A673 (cell line): ENCODE measurements around the gene CGB1. TPM values are rescaled to one million over a fixed set of nuclear protein-coding genes. Genes with fewer than 3 reads are reported as not detected.

Experiments used
- BruUV-seq: library from RNA; stranded (reverse); fragments of 400-500 nt; replicated peaks from 2 replicates; lab custom pipeline; 2021; lab: Mats Ljungman, UMichigan
- CTCF ChIA-PET: fragments of 300-600 bp; sonication (Branson Sonifier 250); formaldehyde crosslinking; loops from one replicate; lab custom pipeline; 2022; ENCODE audit warnings: antibody characterized with exemption; lab: Charles Lee
- POLR2A ChIA-PET: fragments of 300-600 bp; sonication (Branson Sonifier 250); formaldehyde crosslinking; loops from one replicate; lab custom pipeline; 2022; ENCODE audit warnings: antibody characterized with exemption; ENCODE audit not compliant: low non-redundant PET; lab: Charles Lee
- DNase-seq: peaks from one replicate; pipeline ENCODE4 v3.0.0-alpha.2; 2015; ENCODE audit warnings: low spot score
- H3K27ac ChIP-seq: fragments of 200-600 bp; sonication (generic); 2 replicates; pipeline ENCODE4 v1.5.1; 2016; ENCODE audit warnings: mixed run types, low read depth, mild to moderate bottlenecking, mixed read lengths, antibody characterized with exemption, low read length; ENCODE audit not compliant: poor library complexity, severe bottlenecking
- H3K27me3 ChIP-seq: fragments of 200-600 bp; sonication (generic); replicated peaks from 2 replicates; pipeline ENCODE4 v1.6.1; 2017; ENCODE audit warnings: mixed run types, low read depth, mild to moderate bottlenecking, mixed read lengths, antibody characterized with exemption, low read length; ENCODE audit not compliant: insufficient read depth, poor library complexity
- H3K36me3 ChIP-seq: fragments of 200-600 bp; sonication (generic); 2 replicates; pipeline ENCODE4 v1.6.1; 2016; ENCODE audit warnings: mixed run types, mild to moderate bottlenecking, mixed read lengths, antibody characterized with exemption, low read length; ENCODE audit not compliant: insufficient read depth, poor library complexity, severe bottlenecking
- H3K4me1 ChIP-seq: fragments of 200-600 bp; sonication (generic); 2 replicates; pipeline ENCODE4 v1.6.1; 2017; ENCODE audit warnings: mixed run types, mild to moderate bottlenecking, mixed read lengths, antibody characterized with exemption, low read length; ENCODE audit not compliant: insufficient read depth, poor library complexity, severe bottlenecking
- H3K4me3 ChIP-seq: fragments of 200-600 bp; sonication (generic); 2 replicates; pipeline ENCODE4 v1.5.1; 2016; ENCODE audit warnings: low read depth, mixed run types, mild to moderate bottlenecking, mixed read lengths, low read length; ENCODE audit not compliant: poor library complexity, severe bottlenecking
- H3K9me3 ChIP-seq: fragments of 200-600 bp; sonication (generic); 2 replicates; pipeline ENCODE4 v1.6.1; 2016; ENCODE audit warnings: mixed run types, low read depth, mild to moderate bottlenecking, mixed read lengths, antibody characterized with exemption, low read length; ENCODE audit not compliant: poor library complexity, severe bottlenecking
- EZH2 ChIP-seq: fragments of 200-600 bp; sonication (generic); IDR thresholded peaks from 2 replicates; pipeline ENCODE4 v1.6.1; 2017; ENCODE audit warnings: borderline replicate concordance, low read depth, mild to moderate bottlenecking, mixed read lengths, antibody characterized with exemption, low read length; ENCODE audit not compliant: poor library complexity, severe bottlenecking
- intact Hi-C: fragments of 100-400 bp; cut with micrococcal nuclease; formaldehyde crosslinking; loops from one replicate; pipeline ENCODE4 v1.10.0; 2022; ENCODE audit not compliant: unreplicated experiment
- total RNA-seq: library from RNA; stranded (reverse); gene quantifications from 2 replicates; pipeline ENCODE4 v1.2.3, GENCODE V29; 2021
- TF ChIP-seq, protein P1 (sequence below): fragments of 300-800, 200-600 bp; sonication (generic); conservative IDR thresholded peaks from 2 replicates; pipeline ENCODE4 v1.5.1; 2017; ENCODE audit warnings: low read depth, mild to moderate bottlenecking, antibody characterized with exemption, low read length, moderate library complexity, mixed read lengths

The CGB1 gene
- total RNA-seq, 1 experiment from 2014 or later: not detected

DNA sequence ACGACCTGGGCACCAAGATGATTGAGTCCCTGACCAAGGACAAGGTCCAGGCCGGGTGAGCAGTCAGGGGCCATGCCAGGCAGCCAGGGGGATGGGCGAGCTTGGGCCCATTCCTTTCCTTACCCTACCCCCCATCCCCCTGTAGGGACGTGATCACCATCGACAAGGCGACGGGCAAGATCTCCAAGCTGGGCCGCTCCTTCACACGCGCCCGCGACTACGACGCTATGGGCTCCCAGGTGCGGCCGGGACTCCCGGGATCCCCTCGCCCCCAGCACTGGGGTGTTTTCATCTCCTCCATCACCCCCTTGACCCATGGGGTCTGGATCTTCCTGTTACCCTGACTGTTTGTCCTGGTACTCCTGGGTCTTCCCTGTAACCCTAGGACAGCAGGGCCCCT, 26.9 kb downstream of the CGB1 start:
- CTCF ChIA-PET: no interaction called here
- TF ChIP-seq EZH2: no peak
- TF ChIP-seq, protein P1, sequence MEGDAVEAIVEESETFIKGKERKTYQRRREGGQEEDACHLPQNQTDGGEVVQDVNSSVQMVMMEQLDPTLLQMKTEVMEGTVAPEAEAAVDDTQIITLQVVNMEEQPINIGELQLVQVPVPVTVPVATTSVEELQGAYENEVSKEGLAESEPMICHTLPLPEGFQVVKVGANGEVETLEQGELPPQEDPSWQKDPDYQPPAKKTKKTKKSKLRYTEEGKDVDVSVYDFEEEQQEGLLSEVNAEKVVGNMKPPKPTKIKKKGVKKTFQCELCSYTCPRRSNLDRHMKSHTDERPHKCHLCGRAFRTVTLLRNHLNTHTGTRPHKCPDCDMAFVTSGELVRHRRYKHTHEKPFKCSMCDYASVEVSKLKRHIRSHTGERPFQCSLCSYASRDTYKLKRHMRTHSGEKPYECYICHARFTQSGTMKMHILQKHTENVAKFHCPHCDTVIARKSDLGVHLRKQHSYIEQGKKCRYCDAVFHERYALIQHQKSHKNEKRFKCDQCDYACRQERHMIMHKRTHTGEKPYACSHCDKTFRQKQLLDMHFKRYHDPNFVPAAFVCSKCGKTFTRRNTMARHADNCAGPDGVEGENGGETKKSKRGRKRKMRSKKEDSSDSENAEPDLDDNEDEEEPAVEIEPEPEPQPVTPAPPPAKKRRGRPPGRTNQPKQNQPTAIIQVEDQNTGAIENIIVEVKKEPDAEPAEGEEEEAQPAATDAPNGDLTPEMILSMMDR: no peak
- Histone ChIP-seq H3K36me3 (peaks cover 48% of the 10 kb centered on the region), H3K4me3 (no peak overlapping the region), H3K27ac (no peak overlapping the region), H3K9me3 (no peaks in the 10 kb centered on the region), H3K4me1 (no peaks in the 10 kb centered on the region), H3K27me3 (no peaks in the 10 kb centered on the region)
- no peak for DNase-seq
- no TSS peak for BruUV-seq
- intact Hi-C loops: no loop called here
- POLR2A ChIA-PET: interaction anchor here (0.7 kb wide), 1 partner anchor 32 kb away, joined by 9 read pairs; no protein-coding TSS in a partner anchor

DNA sequence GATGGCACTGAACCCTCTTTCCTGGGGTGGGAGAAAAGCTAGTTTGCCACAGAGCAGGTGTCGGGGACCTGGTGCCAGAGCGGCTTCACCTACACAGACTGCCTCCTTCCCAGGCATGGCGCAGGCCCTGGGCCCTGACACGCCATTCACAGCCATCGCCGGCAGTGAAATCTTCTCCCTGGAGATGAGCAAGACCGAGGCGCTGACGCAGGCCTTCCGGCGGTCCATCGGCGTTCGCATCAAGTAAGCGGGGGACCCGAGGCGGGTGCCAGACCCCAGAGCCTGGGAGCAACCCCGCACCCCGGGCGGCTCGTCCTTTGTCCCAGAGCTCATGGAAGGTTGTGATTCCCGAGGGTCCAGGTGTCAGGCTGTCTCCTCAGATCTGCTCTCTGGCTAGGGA, 29.8 kb downstream of the CGB1 start:
- Histone ChIP-seq H3K27ac (no peak overlapping the region), H3K27me3 (no peaks in the 10 kb centered on the region), H3K4me3 (no peak overlapping the region), H3K9me3 (no peaks in the 10 kb centered on the region), H3K4me1 (no peaks in the 10 kb centered on the region), H3K36me3 (peaks cover 72% of the 10 kb centered on the region)
- BruUV-seq: no TSS peak
- intact Hi-C loops: no loop called here
- DNase-seq: no peak
- ChIA-PET CTCF (no interaction called here), POLR2A (no interaction called here)
- no peak for TF ChIP-seq EZH2
- TF ChIP-seq, protein P1: no peak

DNA sequence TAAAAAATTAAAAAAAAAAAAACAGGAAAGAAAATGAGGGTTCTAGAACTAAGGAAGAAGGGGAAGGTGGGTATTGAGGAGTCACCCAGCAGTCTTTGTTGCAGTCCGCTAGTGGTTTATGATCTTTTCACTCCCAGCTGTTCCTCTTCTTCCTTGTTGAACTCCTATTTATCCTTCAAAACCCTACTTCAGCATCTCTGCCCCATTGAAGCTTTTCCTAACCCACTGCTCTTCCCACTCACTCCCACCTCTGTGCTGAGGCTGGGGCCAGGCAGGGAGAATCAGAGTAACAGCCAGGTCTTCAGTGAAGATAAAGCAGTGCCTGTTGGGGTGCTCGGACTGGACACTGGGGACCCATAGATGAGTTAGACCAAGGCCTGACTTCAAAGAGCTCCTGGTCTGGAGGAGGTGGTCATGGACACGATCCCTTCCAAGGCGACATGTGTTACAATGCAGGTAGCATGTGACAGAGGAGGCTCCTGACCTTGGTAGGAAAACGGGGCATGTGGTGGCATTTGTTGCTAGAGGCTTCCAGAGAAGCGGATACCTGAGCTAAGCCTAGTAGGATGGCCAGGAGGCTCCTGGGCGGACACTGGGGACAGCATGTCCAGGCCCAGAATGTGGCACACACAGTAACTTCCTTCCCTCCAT, 31.6 kb downstream of the CGB1 start:
- no TSS peak for BruUV-seq
- intact Hi-C loops: no loop called here
- ChIA-PET CTCF (no interaction called here), POLR2A (no interaction called here)
- no peak for TF ChIP-seq EZH2
- TF ChIP-seq, protein P1: no peak
- no peaks in the 10 kb centered on the region for H3K9me3 ChIP-seq
- DNase-seq: no peak
- H3K4me1 ChIP-seq: no peaks in the 10 kb centered on the region
- H3K36me3 ChIP-seq: peaks cover 63% of the 10 kb centered on the region
- H3K27me3 ChIP-seq: no peaks in the 10 kb centered on the region
- H3K4me3 ChIP-seq: no peak overlapping the region
- H3K27ac ChIP-seq: no peak overlapping the region
